ENCODE measurements around the gene TCP11. TPM values are rescaled to one million over a fixed set of nuclear protein-coding genes. Genes with fewer than 3 reads are reported as not detected.

TCP11 gene
- polyA plus RNA-seq, 1 of the 3 experiments (the other 2 are of a cell fraction): 0.16 TPM

- no peaks in the 10 kb centered on the region for H4K20me1 ChIP-seq (ENCODE audit: insufficient read depth)
- H2AFZ ChIP-seq (ENCODE audit: low read depth): no peak overlapping the region
- ChIA-PET CTCF (interaction anchor here (0.7 to 2.2 kb wide), 2 partner anchors 33 to 68 kb away, joined by 4 to 6 read pairs; no protein-coding TSS in a partner anchor), POLR2A (no interaction called here)
- TF ChIP-seq MXI1 (IDR thresholded peaks at IDR 0.05; ENCODE audit: low read depth, low read length): no peak
- no peak for TF ChIP-seq MEF2A (IDR thresholded peaks at IDR 0.05; ENCODE audit: borderline replicate concordance, low read depth)
- no peak for TF ChIP-seq SIN3A (IDR thresholded peaks at IDR 0.05; ENCODE audit: borderline replicate concordance, low read depth, low read length)
- no peak for TF ChIP-seq POLR2AphosphoS5 (IDR thresholded peaks at IDR 0.05; ENCODE audit: low read depth, low read length)
- no peak for TF ChIP-seq TAF1 (IDR thresholded peaks at IDR 0.05; ENCODE audit: borderline replicate concordance, low read depth, low read length)
- TF ChIP-seq RCOR1 (IDR thresholded peaks at IDR 0.05; ENCODE audit: low read length): no peak
- no peak for TF ChIP-seq FOSL2 (IDR thresholded peaks at IDR 0.05; ENCODE audit: borderline replicate concordance, low read depth)
- no peak for TF ChIP-seq SMC3 (IDR thresholded peaks at IDR 0.05; ENCODE audit: low read depth, low read length)
- no peak for TF ChIP-seq GABPA (IDR thresholded peaks at IDR 0.05; ENCODE audit: low read depth)
- TF ChIP-seq JUND (IDR thresholded peaks at IDR 0.05): no peak
- no peaks in the 10 kb centered on the region for H3K9me2 ChIP-seq
- H3K9me3 ChIP-seq: no peaks in the 10 kb centered on the region
- H3K27ac ChIP-seq (ENCODE audit: low read depth in 2 of 2, low read length in 1 of 2): no peak overlapping the region
- peaks cover 10% of the 10 kb centered on the region for H3F3A ChIP-seq (replicated peaks; ENCODE audit: insufficient read depth)
- WGBS (ENCODE audit: low lambda C conversion rate): 71% methylated on average over 2 of the region's 5 CpGs
- DNase-seq: no peak
- H3K9ac ChIP-seq: no peak overlapping the region
- H3K4me2 ChIP-seq: no peak overlapping the region
- no peaks in the 10 kb centered on the region for H3K79me2 ChIP-seq (ENCODE audit: insufficient read depth)
- H3K27me3 ChIP-seq (ENCODE audit: insufficient read depth): no peaks in the 10 kb centered on the region
- no peaks in the 10 kb centered on the region for H3K36me3 ChIP-seq (replicated peaks in 1 of 2; ENCODE audit: control insufficient read depth in 1 of 2, insufficient read depth in 2 of 2, low read length in 1 of 2)
- H3K4me3 ChIP-seq (ENCODE audit: low read depth in 2 of 2, low read length in 1 of 2): no peak overlapping the region
- peaks cover 0 to 21% of the 10 kb centered on the region in 2 experiments; a peak in 3 of 4 replicates for H3K4me1 ChIP-seq (ENCODE audit: control insufficient read depth in 1 of 2, insufficient read depth in 2 of 2, low read depth in 1 of 2, low read length in 1 of 2)
Measured at GRCh38 chr6:35173044-35173426, 31.9 kb upstream of the TCP11 start.

GRCh38 chr6:35170891-35171290 lies 29.8 kb upstream of the TCP11 start:
- no peaks in the 10 kb centered on the region for H3K36me3 ChIP-seq (replicated peaks in 1 of 2; ENCODE audit: control insufficient read depth in 1 of 2, insufficient read depth in 2 of 2, low read length in 1 of 2)
- H3K4me1 ChIP-seq (ENCODE audit: control insufficient read depth in 1 of 2, insufficient read depth in 2 of 2, low read depth in 1 of 2, low read length in 1 of 2): peaks cover 0 to 11% of the 10 kb centered on the region in 2 experiments; a peak in 2 of 4 replicates
- no peaks in the 10 kb centered on the region for H4K20me1 ChIP-seq (ENCODE audit: insufficient read depth)
- ChIA-PET POLR2A (no interaction called here), CTCF (interaction anchor here (1.2 to 2.2 kb wide), 3 partner anchors 31 to 38 kb away, joined by 3 to 7 read pairs (median 6); no protein-coding TSS in a partner anchor)
- TF ChIP-seq JUND (IDR thresholded peaks at IDR 0.05): no peak
- TF ChIP-seq SMC3 (IDR thresholded peaks at IDR 0.05; ENCODE audit: low read depth, low read length): no peak
- TF ChIP-seq, protein P1, sequence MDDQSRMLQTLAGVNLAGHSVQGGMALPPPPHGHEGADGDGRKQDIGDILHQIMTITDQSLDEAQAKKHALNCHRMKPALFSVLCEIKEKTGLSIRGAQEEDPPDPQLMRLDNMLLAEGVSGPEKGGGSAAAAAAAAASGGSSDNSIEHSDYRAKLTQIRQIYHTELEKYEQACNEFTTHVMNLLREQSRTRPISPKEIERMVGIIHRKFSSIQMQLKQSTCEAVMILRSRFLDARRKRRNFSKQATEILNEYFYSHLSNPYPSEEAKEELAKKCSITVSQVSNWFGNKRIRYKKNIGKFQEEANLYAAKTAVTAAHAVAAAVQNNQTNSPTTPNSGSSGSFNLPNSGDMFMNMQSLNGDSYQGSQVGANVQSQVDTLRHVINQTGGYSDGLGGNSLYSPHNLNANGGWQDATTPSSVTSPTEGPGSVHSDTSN (IDR thresholded peaks at IDR 0.05): no peak
- no peak for TF ChIP-seq YY1 (IDR thresholded peaks at IDR 0.05; ENCODE audit: low read depth)
- no peak for TF ChIP-seq POLR2AphosphoS5 (IDR thresholded peaks at IDR 0.05; ENCODE audit: low read depth, low read length)
- TF ChIP-seq RAD21 (IDR thresholded peaks at IDR 0.05; ENCODE audit: low read length): no peak
- TF ChIP-seq IRF3 (IDR thresholded peaks at IDR 0.05; ENCODE audit: low read depth, low read length): no peak
- H3K4me2 ChIP-seq: no peak overlapping the region
- H3K27ac ChIP-seq (ENCODE audit: low read depth in 2 of 2, low read length in 1 of 2): no peak overlapping the region; a peak in 1 of 4 replicates
- WGBS (ENCODE audit: low lambda C conversion rate): 70% methylated on average over 3 of the region's 3 CpGs
- no peak for DNase-seq
- H3K9me3 ChIP-seq: no peaks in the 10 kb centered on the region
- no peaks in the 10 kb centered on the region for H3K9me2 ChIP-seq
- H3F3A ChIP-seq (replicated peaks; ENCODE audit: insufficient read depth): no peaks in the 10 kb centered on the region
- no peak overlapping the region for H2AFZ ChIP-seq (ENCODE audit: low read depth)
- H3K27me3 ChIP-seq (ENCODE audit: insufficient read depth): no peaks in the 10 kb centered on the region
- H3K9ac ChIP-seq: no peak overlapping the region
- no peak overlapping the region for H3K4me3 ChIP-seq (ENCODE audit: low read depth in 2 of 2, low read length in 1 of 2)
- no peaks in the 10 kb centered on the region for H3K79me2 ChIP-seq (ENCODE audit: insufficient read depth)

Measured in SK-N-SH (cell line).